Mesenchymal stem cell (in vitro differentiated cells and primary cell): ENCODE data around the gene ALOXE3.

Experiments used
- DNase-seq: peaks from one replicate; pipeline ENCODE4 v3.0.0-alpha.2; 2013
- H2AFZ ChIP-seq: one replicate; pipeline ENCODE4 v1.6.1; 2013; ENCODE audit warnings: low read depth, mild to moderate bottlenecking, control low read depth, inconsistent platforms, low read length, moderate library complexity
- H2AK5ac ChIP-seq: 2 replicates; pipeline ENCODE4 v1.6.1; 2013; ENCODE audit warnings: low read length, moderate library complexity, mild to moderate bottlenecking, inconsistent platforms; ENCODE audit not compliant: severe bottlenecking
- H2BK120ac ChIP-seq: one replicate; pipeline ENCODE4 v1.6.1; 2013; ENCODE audit warnings: low read depth, mild to moderate bottlenecking, inconsistent platforms, low read length, moderate library complexity
- H2BK12ac ChIP-seq, 2 experiments: one replicate each; pipeline ENCODE4 v1.6.1; 2013; ENCODE audit warnings: inconsistent platforms in 2 of 2, low read length in 2 of 2, mild to moderate bottlenecking in 2 of 2, moderate library complexity in 2 of 2, control low read depth in 1 of 2
- H2BK15ac ChIP-seq: one replicate; pipeline ENCODE4 v1.6.1; 2013; ENCODE audit warnings: mild to moderate bottlenecking, low read depth, inconsistent platforms; ENCODE audit not compliant: poor library complexity, severe bottlenecking
- H2BK5ac ChIP-seq: 2 replicates; pipeline ENCODE4 v1.6.1; 2013; ENCODE audit warnings: low read depth, mild to moderate bottlenecking, low read length, control low read depth, inconsistent platforms; ENCODE audit not compliant: poor library complexity, severe bottlenecking
- H3K14ac ChIP-seq, 2 experiments: one replicate each; pipeline ENCODE4 v1.6.1; 2013; ENCODE audit warnings: inconsistent platforms in 2 of 2, low read length in 2 of 2, control low read depth in 1 of 2, mild to moderate bottlenecking in 1 of 2, moderate library complexity in 1 of 2
- H3K18ac ChIP-seq, 2 experiments: one replicate each; pipeline ENCODE4 v1.6.1; 2013; ENCODE audit warnings: inconsistent platforms in 2 of 2, low read length in 2 of 2, control low read depth in 1 of 2, low read depth in 1 of 2, mild to moderate bottlenecking in 1 of 2
- H3K23ac ChIP-seq, 2 experiments: one replicate each; pipeline ENCODE4 v1.6.1; 2013; ENCODE audit warnings: inconsistent platforms in 2 of 2, low read length in 2 of 2, mild to moderate bottlenecking in 2 of 2, moderate library complexity in 2 of 2, control low read depth in 1 of 2
- H3K27ac ChIP-seq: 2 replicates; pipeline ENCODE4 v1.5.1; 2013; ENCODE audit warnings: mild to moderate bottlenecking, moderate library complexity, low read length, control low read depth, inconsistent platforms; ENCODE audit not compliant: poor library complexity, severe bottlenecking
- H3K27me3 ChIP-seq, 2 experiments: 2 replicates each; pipeline versions ENCODE4 v1.6.1 to v1.7.0; 2013; ENCODE audit warnings: low read length in 2 of 2, mild to moderate bottlenecking in 2 of 2, moderate library complexity in 2 of 2, control low read depth in 1 of 2, inconsistent platforms in 1 of 2; ENCODE audit not compliant: control insufficient read depth in 1 of 2, insufficient read depth in 1 of 2
- H3K36me3 ChIP-seq, 2 experiments: 2 replicates each; pipeline versions ENCODE4 v1.6.1 to v1.7.0; 2013; ENCODE audit warnings: low read length in 2 of 2, control low read depth in 1 of 2, inconsistent platforms in 1 of 2, low read depth in 1 of 2, mild to moderate bottlenecking in 1 of 2; ENCODE audit not compliant: insufficient read depth in 2 of 2, control insufficient read depth in 1 of 2
- H3K4ac ChIP-seq, 2 experiments: one replicate each; pipeline ENCODE4 v1.6.1; 2013; ENCODE audit warnings: inconsistent platforms in 2 of 2, low read length in 2 of 2, mild to moderate bottlenecking in 2 of 2, moderate library complexity in 2 of 2, control low read depth in 1 of 2, low read depth in 1 of 2
- H3K4me1 ChIP-seq: 2 replicates; pipeline ENCODE4 v1.6.1; 2013; ENCODE audit warnings: low read depth, low read length, control low read depth; ENCODE audit not compliant: control insufficient read depth, insufficient read depth
- H3K4me2 ChIP-seq: 2 replicates; pipeline ENCODE4 v1.6.1; 2013; ENCODE audit warnings: low read length, mild to moderate bottlenecking, inconsistent platforms; ENCODE audit not compliant: poor library complexity, severe bottlenecking
- H3K4me3 ChIP-seq, 2 experiments: 2 replicates each; pipeline versions ENCODE4 v1.5.1 to v1.7.0; 2013; ENCODE audit warnings: low read length in 2 of 2, mild to moderate bottlenecking in 2 of 2, control low read depth in 1 of 2, low read depth in 1 of 2; ENCODE audit not compliant: insufficient read depth in 1 of 2
- H3K79me1 ChIP-seq: replicated peaks from 2 replicates; pipeline ENCODE4 v1.6.1; 2013; ENCODE audit warnings: mild to moderate bottlenecking, control low read depth, low read length, inconsistent platforms; ENCODE audit not compliant: poor library complexity, severe bottlenecking
- H3K9ac ChIP-seq: 2 replicates; pipeline ENCODE4 v1.7.0; 2013; ENCODE audit warnings: mild to moderate bottlenecking, low read length, moderate library complexity
- H3K9me3 ChIP-seq: 2 replicates; pipeline ENCODE4 v1.7.0; 2013; ENCODE audit warnings: mild to moderate bottlenecking, low read length; ENCODE audit not compliant: control insufficient read depth
- H4K8ac ChIP-seq: one replicate; pipeline ENCODE4 v1.6.1; 2013; ENCODE audit warnings: inconsistent platforms, mild to moderate bottlenecking, low read length, moderate library complexity
- H4K91ac ChIP-seq: one replicate; pipeline ENCODE4 v1.6.1; 2013; ENCODE audit warnings: mild to moderate bottlenecking, low read length, inconsistent platforms
- WGBS: methylation state at CpG from one replicate; pipeline ENCODE4 v1.1.7; 2013; ENCODE audit warnings: mixed read lengths; 5-methylcytosine and 5-hydroxymethylcytosine counted together

Gene ALOXE3

GRCh38 chr17:8122422-8122923 is 4.2 kb upstream of the ALOXE3 start:
- Histone ChIP-seq H3K4me1 (peaks cover 59% of the 10 kb centered on the region), H3K4me3 (peak overlapping the region; percentile 64 to 85), H4K8ac (no peak overlapping the region), H3K36me3 (no peaks in the 10 kb centered on the region), H2AK5ac (no peak overlapping the region), H2AFZ (peak overlapping the region; percentile 10), H3K9ac (peak overlapping the region; percentile 66), H3K18ac (peak overlapping the region in 1 of 2 experiments; percentile 48), H3K27me3 (peaks cover 24 to 30% of the 10 kb centered on the region in 2 experiments), H3K4ac (no peak overlapping the region), H3K23ac (no peak overlapping the region), H2BK12ac (no peak overlapping the region), H2BK120ac (peak overlapping the region; percentile 39), H4K91ac (no peak overlapping the region), H2BK15ac (peak overlapping the region; percentile 35), H3K14ac (no peak overlapping the region), H2BK5ac (no peak overlapping the region), H3K79me1 (no peaks in the 10 kb centered on the region), H3K9me3 (no peaks in the 10 kb centered on the region), H3K27ac (no peak overlapping the region), H3K4me2 (peak overlapping the region; percentile 95)
- under 1% methylated on average over 29 of the region's 29 CpGs for WGBS
- peak; percentile 77 for DNase-seq

GRCh38 chr17:8121681-8122421 is 3.5 kb upstream of the ALOXE3 start:
- peak overlapping the region; percentile 73 for H2AFZ ChIP-seq
- H4K8ac ChIP-seq = no peak overlapping the region
- no peak overlapping the region for H2AK5ac ChIP-seq
- H3K27ac ChIP-seq = no peak overlapping the region
- no peaks in the 10 kb centered on the region for H3K9me3 ChIP-seq
- no peak overlapping the region for H4K91ac ChIP-seq
- WGBS = under 1% methylated on average over 60 of the region's 76 CpGs
- no peaks in the 10 kb centered on the region for H3K79me1 ChIP-seq
- H3K14ac ChIP-seq = no peak overlapping the region
- no peak overlapping the region for H2BK12ac ChIP-seq
- peak overlapping the region; percentile 95 for H3K4me2 ChIP-seq
- H2BK120ac ChIP-seq = no peak overlapping the region
- H2BK5ac ChIP-seq = no peak overlapping the region
- no peak overlapping the region for H3K9ac ChIP-seq
- peaks cover 31 to 35% of the 10 kb centered on the region in 2 experiments for H3K27me3 ChIP-seq
- H3K18ac ChIP-seq = peak overlapping the region in 1 of 2 experiments; percentile 48
- DNase-seq = peak; percentile 76
- peaks cover 61% of the 10 kb centered on the region for H3K4me1 ChIP-seq
- no peak overlapping the region for H3K4ac ChIP-seq
- H2BK15ac ChIP-seq = no peak overlapping the region
- peak overlapping the region; percentile 64 to 85 for H3K4me3 ChIP-seq
- no peak overlapping the region for H3K23ac ChIP-seq
- no peaks in the 10 kb centered on the region for H3K36me3 ChIP-seq

- H3K4me2 ChIP-seq = peak overlapping the region; percentile 95
- WGBS = 1% methylated on average over 23 of the region's 25 CpGs
Measured at GRCh38 chr17:8121407-8121680, 3.0 kb upstream of the ALOXE3 start.

GRCh38 chr17:8120520-8121406 is 2.4 kb upstream of the ALOXE3 start:
- peak; percentile 85 for DNase-seq
- no peak overlapping the region for H2BK12ac ChIP-seq
- H3K27ac ChIP-seq = no peak overlapping the region

More at GRCh38 chr17:8121407-8121680, 3.0 kb upstream of the ALOXE3 start:
- no peak overlapping the region for H3K4ac ChIP-seq
- H2AK5ac ChIP-seq = no peak overlapping the region
- H2BK5ac ChIP-seq = no peak overlapping the region
- H3K9ac ChIP-seq = peak overlapping the region; percentile 76
- H3K27me3 ChIP-seq = peaks cover 36 to 40% of the 10 kb centered on the region in 2 experiments
- H4K8ac ChIP-seq = no peak overlapping the region
- no peaks in the 10 kb centered on the region for H3K79me1 ChIP-seq
- DNase-seq = no peak
- no peak overlapping the region for H2BK120ac ChIP-seq
- no peak overlapping the region for H2BK12ac ChIP-seq
- H3K27ac ChIP-seq = no peak overlapping the region
- H4K91ac ChIP-seq = no peak overlapping the region
- no peak overlapping the region for H3K14ac ChIP-seq
- H2BK15ac ChIP-seq = no peak overlapping the region
- H3K18ac ChIP-seq = no peak overlapping the region
- H3K4me3 ChIP-seq = peak overlapping the region; percentile 64 to 85
- H2AFZ ChIP-seq = no peak overlapping the region
- H3K36me3 ChIP-seq = no peaks in the 10 kb centered on the region
- peaks cover 62% of the 10 kb centered on the region for H3K4me1 ChIP-seq
- H3K23ac ChIP-seq = no peak overlapping the region
- H3K9me3 ChIP-seq = no peaks in the 10 kb centered on the region

More at GRCh38 chr17:8120520-8121406, 2.4 kb upstream of the ALOXE3 start:
- peaks cover 59% of the 10 kb centered on the region for H3K4me1 ChIP-seq
- no peaks in the 10 kb centered on the region for H3K9me3 ChIP-seq
- peaks cover 42 to 46% of the 10 kb centered on the region in 2 experiments for H3K27me3 ChIP-seq
- H2BK120ac ChIP-seq = no peak overlapping the region
- H3K79me1 ChIP-seq = no peaks in the 10 kb centered on the region
- WGBS = under 1% methylated on average over 32 of the region's 40 CpGs
- H2AFZ ChIP-seq = no peak overlapping the region
- H3K4ac ChIP-seq = no peak overlapping the region
- peak overlapping the region; percentile 43 to 85 for H3K4me3 ChIP-seq
- peak overlapping the region; percentile 95 for H3K4me2 ChIP-seq
- no peak overlapping the region for H4K91ac ChIP-seq
- no peaks in the 10 kb centered on the region for H3K36me3 ChIP-seq
- peak overlapping the region; percentile 76 for H3K9ac ChIP-seq
- H2AK5ac ChIP-seq = no peak overlapping the region
- no peak overlapping the region for H4K8ac ChIP-seq
- no peak overlapping the region for H3K23ac ChIP-seq
- H3K18ac ChIP-seq = no peak overlapping the region
- H2BK15ac ChIP-seq = peak overlapping the region; percentile 31
- no peak overlapping the region for H3K14ac ChIP-seq
- H2BK5ac ChIP-seq = no peak overlapping the region
